GM23338 (cell line): Measurements from ENCODE around the gene FARS2. TPM values are rescaled to one million over a fixed set of nuclear protein-coding genes. Genes with fewer than 3 reads are reported as not detected.

Source experiments
- ATAC-seq: fragments of 200-7000 bp; cut with Tn5 transposase; 3 replicates; pipeline ENCODE4 v1.9.1; 2020
- DNase-seq: peaks from one replicate; pipeline ENCODE4 v3.0.0-alpha.2; 2015; ENCODE audit warnings: low spot score
- H2AFZ ChIP-seq: fragments of 200-600 bp; sonication (generic); 2 replicates; pipeline ENCODE4 v1.8.0; 2016; ENCODE audit warnings: antibody characterized with exemption, mild to moderate bottlenecking, moderate library complexity
- H3F3A ChIP-seq: fragments of 200-600 bp; sonication (generic); replicated peaks from 2 replicates; pipeline ENCODE4 v1.8.0; 2017; ENCODE audit warnings: antibody characterized with exemption, mixed run types, low read depth
- H3K27ac ChIP-seq: fragments of 200-600 bp; sonication (generic); 2 replicates; pipeline ENCODE4 v1.6.1; 2016; ENCODE audit warnings: low read depth
- H3K27me3 ChIP-seq: fragments of 200-600 bp; sonication (generic); 2 replicates; pipeline ENCODE4 v1.8.0; 2016; ENCODE audit warnings: mild to moderate bottlenecking, mixed run types, moderate library complexity; ENCODE audit not compliant: insufficient read depth
- H3K36me3 ChIP-seq: fragments of 200-600 bp; sonication (generic); 2 replicates; pipeline ENCODE4 v1.8.0; 2016; ENCODE audit warnings: mild to moderate bottlenecking; ENCODE audit not compliant: insufficient read depth
- H3K4me1 ChIP-seq: fragments of 200-600 bp; sonication (generic); 2 replicates; pipeline ENCODE4 v1.8.0; 2016; ENCODE audit warnings: mild to moderate bottlenecking, moderate library complexity; ENCODE audit not compliant: insufficient read depth
- H3K4me2 ChIP-seq: fragments of 200-600 bp; sonication (generic); 2 replicates; pipeline ENCODE4 v1.7.1; 2017; ENCODE audit warnings: mixed run types
- H3K4me3 ChIP-seq: fragments of 200-600 bp; sonication (generic); 2 replicates; pipeline ENCODE4 v1.6.1; 2016; ENCODE audit warnings: mixed run types
- H3K79me2 ChIP-seq: fragments of 200-600 bp; sonication (generic); replicated peaks from 2 replicates; pipeline ENCODE4 v1.8.0; 2017; ENCODE audit warnings: mild to moderate bottlenecking; ENCODE audit not compliant: insufficient read depth
- H3K9me2 ChIP-seq: fragments of 200-600 bp; sonication (generic); 2 replicates; pipeline ENCODE4 v1.8.0; 2017; ENCODE audit not compliant: insufficient read depth
- H4K20me1 ChIP-seq: fragments of 200-600 bp; sonication (generic); replicated peaks from 2 replicates; pipeline ENCODE4 v1.8.0; 2017; ENCODE audit warnings: mild to moderate bottlenecking; ENCODE audit not compliant: insufficient read depth
- H3K27ac Mint-ChIP-seq: 2 replicates; pipeline ENCODE4 v1.8.0; 2020; ENCODE audit warnings: inconsistent platforms, mild to moderate bottlenecking, moderate library complexity, mixed read lengths
- H3K27me3 Mint-ChIP-seq: 3 replicates; pipeline ENCODE4 v1.8.0; 2022; ENCODE audit warnings: low read depth, mild to moderate bottlenecking, moderate library complexity, mixed read lengths, inconsistent platforms; ENCODE audit not compliant: insufficient read depth, poor library complexity
- H3K36me3 Mint-ChIP-seq: 3 replicates; pipeline ENCODE4 v1.8.0; 2021; ENCODE audit warnings: low read depth, mild to moderate bottlenecking, inconsistent platforms, moderate library complexity, mixed read lengths
- H3K4me1 Mint-ChIP-seq: 3 replicates; pipeline ENCODE4 v1.8.0; 2020; ENCODE audit warnings: mild to moderate bottlenecking, inconsistent platforms, mixed read lengths
- H3K4me3 Mint-ChIP-seq: 3 replicates; pipeline ENCODE4 v1.8.0; 2021; ENCODE audit warnings: moderate library complexity, mild to moderate bottlenecking, inconsistent platforms, mixed read lengths
- H3K9me3 Mint-ChIP-seq: 3 replicates; pipeline ENCODE4 v1.8.0; 2020; ENCODE audit warnings: moderate library complexity, mild to moderate bottlenecking, inconsistent platforms, mixed read lengths
- CTCF ChIP-seq, 2 experiments: fragments of 200-600 bp in 1 of 2; sonication (generic) in 1 of 2; conservative IDR thresholded peaks; 2 replicates each; pipeline versions ENCODE4 v1.5.1 to v1.6.1; 2016 to 2017; ENCODE audit warnings: antibody characterized with exemption in 2 of 2, low read depth in 2 of 2, mild to moderate bottlenecking in 2 of 2, moderate library complexity in 1 of 2
- ETS1 ChIP-seq: IDR thresholded peaks from 2 replicates; pipeline ENCODE4 v1.6.1; 2016; ENCODE audit warnings: antibody characterized with exemption
- EZH2 ChIP-seq: fragments of 200-600 bp; sonication (generic); IDR thresholded peaks from one replicate; pipeline ENCODE4 v1.8.0; 2017; ENCODE audit warnings: antibody characterized with exemption, mild to moderate bottlenecking, low read depth; ENCODE audit not compliant: unreplicated experiment
- EZH2phosphoT487 ChIP-seq: fragments of 200-600 bp; sonication (generic); IDR thresholded peaks from one replicate; pipeline ENCODE4 v1.8.1; 2018; ENCODE audit warnings: antibody characterized with exemption; ENCODE audit not compliant: unreplicated experiment
- JUNB ChIP-seq: IDR thresholded peaks from one replicate; pipeline ENCODE4 v1.6.1; 2016; ENCODE audit warnings: antibody characterized with exemption; ENCODE audit not compliant: unreplicated experiment
- NANOG ChIP-seq: IDR thresholded peaks from 2 replicates; pipeline ENCODE4 v1.6.1; 2016; ENCODE audit warnings: antibody characterized with exemption, borderline replicate concordance
- REST ChIP-seq: IDR thresholded peaks from one replicate; pipeline ENCODE4 v1.6.1; 2018; ENCODE audit warnings: antibody characterized with exemption; ENCODE audit not compliant: unreplicated experiment
- STAT1 ChIP-seq: IDR thresholded peaks from one replicate; pipeline ENCODE4 v1.6.1; 2016; ENCODE audit warnings: antibody characterized with exemption; ENCODE audit not compliant: unreplicated experiment
- ZNF114 ChIP-seq: fragments of 250-450 bp; sonication (Bioruptor Pico); IDR thresholded peaks from 2 replicates; pipeline ENCODE4 v1.5.0; 2020; ENCODE audit warnings: mild to moderate bottlenecking, moderate library complexity
- ZNF331 ChIP-seq: fragments of 250-450 bp; sonication (Bioruptor Pico); IDR thresholded peaks from 2 replicates; pipeline ENCODE4 v1.5.0; 2020; ENCODE audit warnings: low read depth, mild to moderate bottlenecking, moderate library complexity
- polyA plus RNA-seq: library from polyadenylated mRNA; unstranded; fragments of >200 nt; fragmentation: Nextera tagmentation; extraction: Ambion mirVana; gene quantifications from 2 replicates; pipeline ENCODE4 v1.2.1, GENCODE V29; 2016
- total RNA-seq: library from RNA; depleted of rRNA; stranded (reverse); fragments of >200 nt; shearing (Covaris generic); gene quantifications from 2 replicates; pipeline ENCODE4 v1.2.3, GENCODE V29; 2014

The FARS2 gene
- total and polyA plus RNA-seq, 2 experiments from 2014 or later: 7.6 to 19.0 TPM

GRCh38 chr6:5390177-5390576 lies 128.9 kb downstream of the FARS2 start:
- no peaks in the 10 kb centered on the region for H3K4me1 Mint-ChIP-seq
- no peaks in the 10 kb centered on the region for H3K27me3 Mint-ChIP-seq
- H3K4me1 ChIP-seq: no peaks in the 10 kb centered on the region
- no peaks in the 10 kb centered on the region for H3F3A ChIP-seq
- DNase-seq: no peak
- no peaks in the 10 kb centered on the region for H3K36me3 Mint-ChIP-seq
- TF ChIP-seq EZH2phosphoT487 (no peak), ZNF114 (CRISPR knock-in tag) (no peak), ZNF331 (CRISPR knock-in tag) (no peak), EZH2 (no peak), STAT1 (no peak), NANOG (no peak)
- no peak overlapping the region for H3K4me2 ChIP-seq
- no peaks in the 10 kb centered on the region for H3K9me2 ChIP-seq
- H3K9me3 Mint-ChIP-seq: no peaks in the 10 kb centered on the region
- no peak overlapping the region for H2AFZ ChIP-seq
- no peak overlapping the region for H3K27ac Mint-ChIP-seq
- peaks cover 10% of the 10 kb centered on the region for H4K20me1 ChIP-seq
- H3K27me3 ChIP-seq: no peaks in the 10 kb centered on the region
- H3K36me3 ChIP-seq: no peaks in the 10 kb centered on the region
- H3K4me3 ChIP-seq: no peak overlapping the region
- no peak overlapping the region for H3K4me3 Mint-ChIP-seq
- no peak overlapping the region for H3K27ac ChIP-seq
- H3K79me2 ChIP-seq: no peaks in the 10 kb centered on the region
- no peak for ATAC-seq

GRCh38 chr6:5394280-5394679 lies 133.0 kb downstream of the FARS2 start:
- Mint-ChIP-seq H3K9me3 (no peaks in the 10 kb centered on the region), H3K27me3 (no peaks in the 10 kb centered on the region), H3K36me3 (no peaks in the 10 kb centered on the region), H3K27ac (no peak overlapping the region), H3K4me1 (no peaks in the 10 kb centered on the region), H3K4me3 (no peak overlapping the region)
- H3K27ac ChIP-seq: no peak overlapping the region
- H3K36me3 ChIP-seq: no peaks in the 10 kb centered on the region
- no peaks in the 10 kb centered on the region for H3K4me1 ChIP-seq
- no peaks in the 10 kb centered on the region; the same call in 1 of the 2 replicates for H4K20me1 ChIP-seq
- ATAC-seq: no peak
- DNase-seq: no peak
- no peaks in the 10 kb centered on the region for H3K9me2 ChIP-seq
- H3K79me2 ChIP-seq: no peaks in the 10 kb centered on the region
- H3K4me3 ChIP-seq: no peak overlapping the region
- H3K27me3 ChIP-seq: no peaks in the 10 kb centered on the region
- no peak overlapping the region for H3K4me2 ChIP-seq
- TF ChIP-seq JUNB (no peak), REST (no peak), CTCF (conservative IDR thresholded peaks at IDR 0.05; ENCODE audit: low read depth in 2 of 2) (no peak), ETS1 (no peak)
- H2AFZ ChIP-seq: no peak overlapping the region
- no peaks in the 10 kb centered on the region for H3F3A ChIP-seq
